ENCODE data around the gene OSBPL9.
A peak's percentile ranks its signal among the peaks of the same experiment; 100 is the strongest.
"Not testable (repeated sequence)": the region's sequence is repeated elsewhere in the genome, so short reads cannot be mapped to it uniquely, and the experiment has no call there.

OSBPL9 gene

DNA sequence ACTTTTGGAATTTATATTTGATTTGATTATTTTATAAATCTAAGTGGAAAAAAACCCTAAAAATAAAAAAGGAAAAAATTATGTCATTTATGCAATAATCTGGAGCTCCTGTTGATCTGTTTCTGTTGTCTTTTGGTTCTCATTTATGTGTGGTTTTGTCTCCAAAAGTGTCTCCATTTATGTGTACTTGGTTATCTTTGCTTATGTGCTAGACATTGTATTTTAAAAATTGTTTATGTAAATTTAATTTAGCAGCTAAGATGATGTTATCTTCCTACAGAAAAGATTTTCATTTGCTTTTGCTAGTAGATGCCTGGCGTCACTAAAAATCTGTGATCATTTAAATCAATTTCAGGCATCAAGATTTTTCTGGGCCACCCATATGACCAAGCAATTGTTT lies 95.7 kb downstream of the OSBPL9 start:
- DNase-seq (ENCODE audit: low read depth): no peak

GRCh38 chr1:51714374-51715019 lies 97.6 kb downstream of the OSBPL9 start:
- no peak for DNase-seq (ENCODE audit: low read depth)

DNA sequence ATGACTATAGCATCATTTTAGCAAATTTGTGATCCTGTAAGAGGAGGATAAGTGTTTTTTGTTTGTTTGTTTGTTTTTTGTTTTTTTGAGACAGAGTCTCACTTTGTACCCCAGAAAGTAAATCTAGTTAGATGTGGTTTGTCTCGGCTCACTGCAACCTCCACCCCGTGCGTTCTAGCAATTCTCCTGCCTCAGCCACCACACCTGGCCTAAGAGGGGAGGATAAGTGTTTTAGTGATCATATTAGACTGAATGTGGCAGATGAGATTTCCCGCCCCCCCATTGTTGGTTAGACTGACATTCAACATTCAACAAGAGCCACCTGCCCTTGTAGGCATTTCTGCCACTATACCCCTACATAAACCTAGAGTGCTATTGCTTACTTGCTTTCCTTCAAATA lies 98.5 kb downstream of the OSBPL9 start:
- DNase-seq (ENCODE audit: low read depth): no peak

DNA sequence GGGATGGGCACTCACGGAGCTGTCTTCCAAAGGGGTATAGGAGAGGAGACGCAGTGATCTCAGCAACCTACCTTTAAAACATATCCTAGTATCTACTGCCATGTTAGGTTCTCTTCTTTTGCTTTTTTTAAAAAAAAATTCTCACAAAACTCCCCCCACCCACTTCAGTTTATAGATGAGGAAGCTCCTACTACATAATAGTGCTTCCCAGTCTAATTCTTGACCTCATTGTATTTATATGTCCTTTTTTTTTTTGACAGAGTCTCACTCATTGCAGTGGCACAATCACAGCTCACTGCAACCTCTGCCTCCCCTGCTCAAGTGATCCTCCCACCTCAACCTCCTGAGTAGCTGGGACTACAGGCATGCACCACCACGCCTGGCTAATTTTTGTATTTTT lies 99.9 kb downstream of the OSBPL9 start:
- no peak for DNase-seq (ENCODE audit: low read depth)

DNA sequence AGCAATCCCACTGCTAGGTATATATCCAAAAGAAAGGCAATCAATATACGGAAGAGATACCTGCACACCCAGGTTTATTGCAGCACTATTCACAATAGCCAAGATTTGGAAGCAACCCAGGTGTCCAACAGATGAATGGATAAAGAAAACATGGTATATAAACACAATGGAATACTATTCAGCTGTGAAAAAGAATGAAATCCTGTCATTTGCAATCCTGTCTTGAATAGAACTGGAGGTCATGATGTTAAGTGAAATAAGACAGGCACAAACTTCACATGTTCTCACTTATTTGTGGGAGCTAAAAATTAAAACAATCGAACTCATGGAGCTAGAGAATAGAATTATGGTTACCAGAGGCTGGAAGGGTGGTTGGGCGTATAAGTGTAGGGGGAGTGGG lies 101.0 kb downstream of the OSBPL9 start:
- no peak for DNase-seq (ENCODE audit: low read depth)

- no peak for DNase-seq (ENCODE audit: low read depth)
These were observed 102.3 kb downstream of the OSBPL9 start for GRCh38 chr1:51719146-51719545.

DNA sequence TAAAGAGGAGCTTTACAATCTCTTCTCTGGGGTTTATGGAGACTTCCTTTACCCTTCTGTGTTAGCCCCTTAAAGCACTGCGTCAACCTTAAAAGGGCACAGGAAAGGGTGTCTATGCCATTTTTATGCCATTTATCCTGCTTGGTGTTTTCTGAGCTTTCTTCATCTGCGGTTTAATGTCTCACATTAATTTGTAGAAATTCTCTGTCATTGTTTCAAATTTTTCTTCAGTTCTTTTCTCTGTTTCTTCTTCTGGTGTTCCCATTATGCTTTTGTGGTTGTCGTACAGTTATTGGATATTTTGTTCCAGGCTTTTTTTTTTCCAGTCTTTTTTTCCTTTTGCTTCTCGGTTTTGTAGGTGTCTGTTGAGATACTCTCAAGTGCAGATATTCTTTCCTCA lies 107.9 kb downstream of the OSBPL9 start:
- DNase-seq (ENCODE audit: low read depth): no peak

DNA sequence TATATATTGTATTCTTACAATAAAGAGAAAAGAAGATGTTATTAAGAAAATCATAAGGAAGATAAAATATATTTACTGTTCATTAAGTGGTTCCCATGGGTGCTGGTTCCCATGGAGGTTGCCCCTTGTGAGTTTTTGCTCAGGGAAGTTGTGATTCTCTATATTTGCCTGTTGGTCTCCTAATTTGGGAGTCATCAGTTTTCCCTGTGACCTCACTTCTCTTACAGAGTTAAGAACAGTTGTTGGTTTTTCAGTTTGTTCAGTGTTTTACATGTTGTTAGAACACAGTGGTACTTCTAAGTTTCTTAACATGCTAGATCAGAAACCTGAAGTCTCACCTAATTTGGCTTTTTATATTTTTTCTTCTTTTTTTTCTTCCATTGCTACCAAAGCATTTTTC lies 109.2 kb downstream of the OSBPL9 start:
- DNase-seq (ENCODE audit: low read depth): no peak

DNA sequence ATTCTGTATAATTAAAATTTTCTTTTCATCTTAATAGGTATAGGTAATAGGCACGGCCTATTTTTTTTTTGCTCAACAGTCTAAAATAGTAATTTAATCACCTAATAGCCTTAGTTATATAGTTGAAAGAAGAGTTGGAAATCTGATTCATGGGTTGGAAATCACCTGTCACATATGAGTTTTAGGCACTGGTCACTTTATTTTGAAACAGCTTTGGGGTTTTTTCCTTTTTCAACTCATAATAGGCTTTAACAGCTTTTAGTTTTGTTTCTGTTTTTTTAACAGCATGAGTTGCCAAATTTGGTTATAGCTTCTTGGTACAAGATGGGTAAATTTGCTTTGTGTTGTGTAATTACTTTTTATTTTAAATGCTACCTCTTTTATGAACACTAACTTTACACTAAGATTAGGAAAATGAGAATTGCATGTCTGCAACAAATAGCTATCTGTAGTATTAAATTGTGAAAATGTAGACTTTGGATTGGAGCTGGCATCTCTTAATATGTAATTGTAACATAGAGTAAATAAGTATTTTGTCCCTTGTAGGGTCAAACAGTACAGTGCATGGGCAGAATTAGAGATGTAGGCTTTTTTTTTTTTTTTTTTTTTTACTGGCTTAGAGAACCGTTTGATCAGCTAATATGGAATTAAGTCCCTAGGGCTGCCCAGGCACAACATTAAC lies 109.8 kb downstream of the OSBPL9 start:
- DNase-seq (ENCODE audit: low read depth): no peak

DNA sequence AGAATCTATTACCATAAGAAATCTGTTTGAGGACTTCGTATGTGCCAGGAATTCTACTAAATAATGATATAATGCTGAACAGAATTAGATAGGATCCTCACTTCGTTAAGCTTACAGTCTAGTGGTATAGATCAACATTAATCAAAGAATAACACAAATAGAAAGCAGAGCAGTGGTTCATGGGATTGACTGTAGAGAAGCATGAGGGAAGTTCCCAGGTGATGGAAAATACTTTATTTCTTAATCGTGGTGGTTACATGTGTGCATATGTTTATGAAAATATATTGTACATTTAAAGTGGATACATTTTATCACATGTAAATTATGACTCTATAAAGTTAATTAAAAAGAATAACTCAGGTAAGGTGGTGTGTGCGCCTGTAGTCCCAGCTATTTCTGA lies 110.5 kb downstream of the OSBPL9 start:
- DNase-seq (ENCODE audit: low read depth): no peak

DNA sequence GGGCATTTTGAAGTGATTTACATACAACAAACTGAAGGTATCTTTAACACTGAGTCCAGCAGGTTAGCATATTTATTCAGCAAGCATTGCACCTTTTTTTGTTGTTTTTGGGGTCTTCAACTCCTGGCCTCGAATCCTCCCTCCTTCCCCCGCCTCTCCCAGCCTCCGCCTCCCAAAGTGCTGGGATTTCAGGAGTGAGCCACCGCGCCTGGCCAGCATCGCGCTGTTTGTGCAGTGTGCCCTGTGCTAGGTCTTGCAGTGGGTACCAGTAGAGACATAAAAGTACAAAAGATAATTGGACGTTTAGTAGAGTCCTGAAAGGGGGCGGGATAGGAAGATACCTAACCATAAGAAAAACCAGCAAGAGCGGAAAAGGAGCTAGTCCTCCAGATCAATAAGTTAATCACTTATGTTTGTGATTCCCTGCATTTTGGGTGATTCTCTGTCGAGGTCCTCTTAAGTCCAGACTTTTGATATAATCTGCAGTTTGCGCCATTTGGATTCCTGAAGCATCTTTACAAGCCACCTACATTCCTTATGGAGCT lies 111.8 kb downstream of the OSBPL9 start:
- no peak for DNase-seq (ENCODE audit: low read depth)

DNA sequence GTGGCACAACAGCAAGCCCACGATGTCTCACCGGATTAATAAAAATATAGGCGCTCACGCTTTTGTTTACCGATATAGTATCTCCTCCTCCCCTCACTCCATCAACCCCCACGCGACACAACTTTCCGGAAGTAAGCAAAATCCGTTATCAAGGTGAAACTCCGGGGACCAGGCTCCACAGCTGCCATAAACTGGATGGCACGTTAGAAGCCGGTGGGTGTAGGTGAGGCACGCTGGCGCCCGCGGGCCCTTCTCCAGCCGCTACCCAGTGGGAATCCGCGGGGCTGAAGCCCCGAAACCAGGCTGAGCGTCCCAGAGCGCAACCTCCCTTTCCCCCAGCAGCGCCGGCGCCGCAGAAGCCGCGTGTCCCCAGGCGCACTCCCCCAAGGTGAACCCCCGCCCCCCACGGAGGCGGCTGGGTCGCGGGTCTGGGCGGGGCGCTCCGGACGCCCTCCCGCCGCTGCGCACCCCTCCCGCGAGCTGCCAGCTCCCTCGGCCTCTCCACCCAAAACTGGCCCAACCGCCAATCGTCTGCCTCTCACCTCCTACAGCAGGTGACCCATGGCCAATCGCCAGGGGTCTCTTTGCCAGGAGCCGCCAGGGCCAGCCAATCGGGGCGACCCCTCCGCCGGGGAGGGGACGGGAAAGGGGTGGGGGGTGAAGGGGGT lies 112.4 kb downstream of the OSBPL9 start:
- peak; percentile 92 for DNase-seq (ENCODE audit: low read depth)

DNA sequence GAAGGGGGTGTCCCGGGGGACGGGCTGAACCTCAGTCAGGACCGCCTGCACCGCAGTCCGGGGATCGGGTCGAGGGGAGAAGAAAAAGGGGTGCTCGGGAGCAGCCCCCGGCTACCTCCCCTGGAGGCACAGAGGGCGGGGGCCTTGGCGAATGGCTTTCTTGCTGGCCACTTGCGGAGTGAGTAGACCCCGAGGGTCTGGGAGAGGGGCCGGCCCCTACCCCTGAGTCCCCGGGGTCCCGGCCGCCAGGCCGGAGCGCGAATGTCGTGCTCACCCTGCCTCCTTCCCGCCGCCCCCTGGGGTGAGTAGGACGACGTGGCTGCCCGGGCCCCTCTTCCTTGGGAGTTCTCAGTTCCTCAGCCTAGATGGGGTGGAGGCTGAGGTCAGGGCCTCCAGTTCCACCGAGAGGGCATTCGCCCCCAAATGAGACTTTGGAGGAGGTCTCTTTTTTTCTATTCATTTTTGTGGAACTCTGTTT lies 113.0 kb downstream of the OSBPL9 start:
- peak; percentile 5 for DNase-seq (ENCODE audit: low read depth)

GRCh38 chr1:51731998-51732397 lies 115.1 kb downstream of the OSBPL9 start:
- no peak for DNase-seq (ENCODE audit: low read depth)

DNA sequence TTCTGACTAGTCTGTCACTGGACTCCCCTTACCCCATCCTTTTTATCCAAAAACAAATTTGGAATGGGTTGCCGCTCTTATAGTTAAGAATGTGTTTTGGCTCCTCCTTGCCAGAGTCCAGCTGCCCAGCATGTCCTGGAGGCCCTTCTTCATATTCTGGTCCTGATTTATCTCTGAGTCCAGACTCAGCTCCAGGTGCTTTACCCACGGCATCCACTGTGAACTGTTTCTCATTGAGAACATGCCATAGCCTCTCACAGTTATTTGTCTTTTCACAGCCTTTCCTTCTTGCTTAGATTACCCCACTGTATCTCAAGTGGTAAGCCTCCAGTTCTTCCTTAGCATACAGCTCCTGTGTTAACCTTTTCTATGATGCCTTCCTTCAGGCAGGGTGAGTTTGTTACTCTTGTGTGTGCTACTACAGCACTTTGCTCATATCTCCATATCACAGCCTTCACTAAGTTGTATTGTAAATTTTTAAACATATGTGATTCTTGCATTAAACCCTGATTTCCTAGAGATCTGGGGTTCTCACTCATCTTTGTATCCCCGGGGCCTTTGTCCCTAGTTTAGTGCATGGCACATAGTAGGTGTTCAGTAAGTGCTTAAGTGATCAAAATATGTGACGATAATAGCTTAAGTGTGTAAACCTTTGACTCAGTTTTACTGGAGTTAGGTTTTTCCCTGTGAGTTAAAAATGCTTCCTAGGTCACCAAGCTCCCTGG lies 116.0 kb downstream of the OSBPL9 start:
- DNase-seq (ENCODE audit: low read depth): no peak

- DNase-seq (ENCODE audit: low read depth): not testable (repeated sequence)
These were observed 116.5 kb downstream of the OSBPL9 start for GRCh38 chr1:51733426-51733774.

DNA sequence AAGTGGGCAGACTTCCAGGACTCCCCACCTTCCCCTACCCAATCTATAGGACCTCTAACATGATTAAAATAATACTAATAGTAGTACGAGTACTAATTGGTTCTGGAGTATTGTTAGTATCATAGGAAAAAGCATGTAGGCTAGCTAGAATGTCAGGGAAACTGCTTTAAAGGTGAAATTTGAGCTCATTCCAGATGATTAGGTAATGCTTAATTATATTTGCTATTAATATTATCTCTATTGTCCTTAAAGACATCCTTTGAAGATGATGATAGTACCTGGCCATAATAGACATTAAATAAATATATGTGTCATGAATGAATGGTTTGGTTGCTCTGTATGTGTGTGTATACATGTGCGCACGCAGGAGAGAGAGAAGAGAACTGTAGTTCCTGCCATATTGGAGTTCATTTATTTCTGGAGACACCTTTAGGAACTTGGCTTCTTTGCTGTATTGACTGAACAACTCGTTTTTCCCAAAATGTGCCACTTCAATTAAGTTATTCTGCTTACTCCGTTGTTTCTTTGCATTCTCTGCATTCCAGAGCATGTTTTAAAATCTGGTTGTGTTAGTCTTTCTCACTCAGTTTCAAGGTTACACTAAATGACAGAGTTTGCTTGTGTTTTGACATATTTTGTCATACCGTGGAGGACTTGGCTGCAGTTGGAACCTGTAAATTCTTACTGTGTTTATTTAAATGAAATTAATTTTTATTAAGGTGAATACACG lies 117.1 kb downstream of the OSBPL9 start:
- DNase-seq (ENCODE audit: low read depth): no peak

DNA sequence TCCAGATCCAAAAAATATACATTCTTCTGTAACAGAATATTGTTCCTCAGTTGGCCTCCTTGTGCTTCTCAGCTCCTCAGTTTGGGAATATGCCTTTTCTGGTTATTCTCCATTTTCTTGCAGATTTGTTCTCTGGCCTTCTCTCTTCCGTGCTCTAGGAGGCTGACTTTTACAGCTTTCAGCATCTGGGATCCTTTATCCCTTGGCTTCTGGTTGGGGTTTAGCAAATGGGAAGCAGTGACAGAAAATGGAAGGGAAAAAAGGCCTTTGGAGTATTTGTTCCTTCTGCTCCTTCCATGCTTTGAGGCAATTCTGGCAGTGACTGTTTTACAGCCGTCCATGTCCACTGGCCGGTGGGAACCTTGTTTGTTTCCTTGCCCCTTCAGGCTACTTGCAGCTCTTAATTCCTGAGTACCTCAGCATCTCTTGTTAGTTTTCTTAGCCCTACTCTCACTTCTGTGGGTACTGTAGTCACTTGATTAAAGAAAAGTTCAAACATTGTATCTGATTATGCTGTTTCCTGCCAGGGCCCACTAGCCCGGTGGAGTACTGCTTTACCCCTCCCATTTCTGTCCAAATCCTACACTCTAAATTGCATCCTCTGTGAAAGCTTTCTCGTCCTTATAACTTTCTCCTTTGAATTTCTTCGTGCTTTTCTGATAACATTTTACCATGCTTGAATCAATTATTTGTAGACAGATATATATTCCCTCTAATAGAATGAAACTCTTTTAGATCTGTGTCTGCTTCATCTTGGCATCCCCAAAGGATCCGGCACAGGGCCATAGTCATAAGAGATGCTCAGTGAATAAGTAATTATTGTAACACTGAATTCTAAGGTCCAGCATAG lies 118.2 kb downstream of the OSBPL9 start:
- no peak for DNase-seq (ENCODE audit: low read depth)

- DNase-seq (ENCODE audit: low read depth): no peak
These were observed 118.9 kb downstream of the OSBPL9 start for GRCh38 chr1:51735746-51736254.

- DNase-seq (ENCODE audit: low read depth): no peak
These were observed 119.8 kb downstream of the OSBPL9 start for GRCh38 chr1:51736702-51737101.

GRCh38 chr1:51738681-51739080 lies 121.8 kb downstream of the OSBPL9 start:
- no peak for DNase-seq (ENCODE audit: low read depth)
